IMR-90 (cell line): ENCODE results near the gene PCSK2. TPM values are rescaled to one million over a fixed set of nuclear protein-coding genes. Genes with fewer than 3 reads are reported as not detected.
A peak's percentile ranks its signal among the peaks of the same experiment; 100 is the strongest.

Experiments used
- ATAC-seq: fragments of 200-7000 bp; cut with Tn5 transposase; 2 replicates; pipeline ENCODE4 v1.9.1; 2020; ENCODE audit warnings: low read depth, mild to moderate bottlenecking, moderate library complexity
- BruUV-seq: library from RNA; stranded (reverse); fragments of 400-500 nt; replicated peaks from 2 replicates; lab custom pipeline; 2021; lab: Mats Ljungman, UMichigan
- CTCF ChIA-PET: fragments of 300-600 bp; formaldehyde crosslinking; extraction: SDS; loops from one replicate; lab custom pipeline; 2021; ENCODE audit warnings: antibody characterized with exemption; lab: Yijun Ruan, JAX
- POLR2A ChIA-PET: fragments of 300-600 bp; sonication (Branson Sonifier 250); formaldehyde crosslinking; loops from one replicate; lab custom pipeline; 2022; ENCODE audit warnings: antibody characterized with exemption; ENCODE audit not compliant: unreplicated experiment; lab: Charles Lee
- DNase-seq: peaks from one replicate; pipeline ENCODE4 v3.0.0; 2013
- H2AFZ ChIP-seq: replicated peaks from 2 replicates; pipeline ENCODE3; 2013; ENCODE audit warnings: low read length, mild to moderate bottlenecking; ENCODE audit not compliant: poor library complexity
- H2AK5ac ChIP-seq: 2 replicates; pipeline ENCODE4 v1.6.1; 2013; ENCODE audit warnings: low read depth, low read length, inconsistent platforms
- H2AK9ac ChIP-seq: replicated peaks from 2 replicates; pipeline ENCODE3; 2013; ENCODE audit warnings: mild to moderate bottlenecking, low read depth, low read length, moderate library complexity; ENCODE audit not compliant: poor library complexity
- H2BK120ac ChIP-seq: 2 replicates; pipeline ENCODE4 v1.6.1; 2013; ENCODE audit warnings: low read depth, low read length, inconsistent platforms
- H2BK15ac ChIP-seq: 3 replicates; pipeline ENCODE4 v1.6.1; 2013; ENCODE audit warnings: low read depth, low read length, inconsistent platforms
- H2BK20ac ChIP-seq: 2 replicates; pipeline ENCODE4 v1.6.1; 2013; ENCODE audit warnings: low read depth, mild to moderate bottlenecking, inconsistent platforms, low read length, moderate library complexity
- H2BK5ac ChIP-seq: 2 replicates; pipeline ENCODE4 v1.6.1; 2013; ENCODE audit warnings: mild to moderate bottlenecking, low read depth, low read length, inconsistent platforms; ENCODE audit not compliant: poor library complexity, severe bottlenecking
- H3K14ac ChIP-seq: replicated peaks from 2 replicates; pipeline ENCODE4 v1.6.1; 2013; ENCODE audit warnings: low read depth, low read length, inconsistent platforms
- H3K18ac ChIP-seq: 2 replicates; pipeline ENCODE4 v1.6.1; 2013; ENCODE audit warnings: low read depth, low read length, control low read depth
- H3K23ac ChIP-seq: 2 replicates; pipeline ENCODE4 v1.6.1; 2013; ENCODE audit warnings: low read depth, low read length, inconsistent platforms
- H3K27ac ChIP-seq: 2 replicates; pipeline ENCODE4 v1.5.1; 2013; ENCODE audit warnings: mild to moderate bottlenecking, control low read depth, low read length; ENCODE audit not compliant: insufficient read depth
- H3K27me3 ChIP-seq: 2 replicates; pipeline ENCODE4 v1.6.1; 2013; ENCODE audit warnings: low read length; ENCODE audit not compliant: control insufficient read depth, insufficient read depth
- H3K36me3 ChIP-seq: 2 replicates; pipeline ENCODE4 v1.6.1; 2013; ENCODE audit warnings: low read length, mixed read lengths; ENCODE audit not compliant: control insufficient read depth, insufficient read depth
- H3K4ac ChIP-seq: 2 replicates; pipeline ENCODE4 v1.6.1; 2013; ENCODE audit warnings: low read depth, low read length, inconsistent platforms
- H3K4me1 ChIP-seq: 2 replicates; pipeline ENCODE4 v1.6.1; 2013; ENCODE audit warnings: low read length, mixed read lengths; ENCODE audit not compliant: control insufficient read depth, insufficient read depth
- H3K4me2 ChIP-seq: 2 replicates; pipeline ENCODE4 v1.6.1; 2013; ENCODE audit warnings: low read depth, mild to moderate bottlenecking, control low read depth, low read length, moderate library complexity
- H3K4me3 ChIP-seq: 2 replicates; pipeline ENCODE4 v1.5.1; 2013; ENCODE audit warnings: low read depth, mild to moderate bottlenecking, control low read depth, low read length, moderate library complexity; ENCODE audit not compliant: insufficient read depth
- H3K56ac ChIP-seq: 2 replicates; pipeline ENCODE4 v1.6.1; 2013; ENCODE audit warnings: low read length, inconsistent platforms; ENCODE audit not compliant: insufficient read depth; ENCODE audit errors: extremely low read depth
- H3K79me1 ChIP-seq, 2 experiments: 2 replicates each; pipeline ENCODE4 v1.6.1; 2013; ENCODE audit warnings: low read length in 2 of 2, inconsistent platforms in 1 of 2, low read depth in 1 of 2
- H3K9ac ChIP-seq: 2 replicates; pipeline ENCODE4 v1.6.1; 2013; ENCODE audit warnings: low read depth, low read length, control low read depth
- H3K9me1 ChIP-seq: 2 replicates; pipeline ENCODE4 v1.6.1; 2013; ENCODE audit warnings: low read length, inconsistent platforms; ENCODE audit not compliant: insufficient read depth
- H3K9me3 ChIP-seq: 2 replicates; pipeline ENCODE4 v1.6.1; 2013; ENCODE audit warnings: low read length; ENCODE audit not compliant: control insufficient read depth, insufficient read depth
- H4K20me1 ChIP-seq: 2 replicates; pipeline ENCODE4 v1.6.1; 2013; ENCODE audit warnings: low read length, inconsistent platforms; ENCODE audit not compliant: insufficient read depth
- H4K5ac ChIP-seq: 2 replicates; pipeline ENCODE4 v1.6.1; 2013; ENCODE audit warnings: mild to moderate bottlenecking, low read depth, low read length, control low read depth
- H4K8ac ChIP-seq, 2 experiments: 2 replicates each; pipeline ENCODE4 v1.6.1; 2013; ENCODE audit warnings: low read depth in 2 of 2, low read length in 2 of 2, control low read depth in 1 of 2, inconsistent platforms in 1 of 2
- H4K91ac ChIP-seq: 2 replicates; pipeline ENCODE4 v1.6.1; 2013; ENCODE audit warnings: low read depth, low read length, inconsistent platforms; ENCODE audit not compliant: insufficient read depth
- BHLHE40 ChIP-seq: fragments of 150-350 bp; IDR thresholded peaks from 2 replicates; pipeline ENCODE4 v1.6.1; 2016; ENCODE audit warnings: mild to moderate bottlenecking, low read depth, low read length
- CEBPB ChIP-seq: IDR thresholded peaks from 2 replicates; pipeline ENCODE4 v1.6.1; 2012; ENCODE audit warnings: low read depth, low read length, improper control_type of control experiment
- CHD1 ChIP-seq: IDR thresholded peaks from 2 replicates; pipeline ENCODE4 v1.6.1; 2012; ENCODE audit warnings: low read depth, low read length, improper control_type of control experiment
- CTCF ChIP-seq: conservative IDR thresholded peaks from 2 replicates; pipeline ENCODE4 v1.5.1; 2012; ENCODE audit warnings: mild to moderate bottlenecking, low read depth, low read length, improper control_type of control experiment
- ELK1 ChIP-seq: fragments of 150-350 bp; IDR thresholded peaks from 2 replicates; pipeline ENCODE4 v1.6.1; 2016; ENCODE audit warnings: low read depth, mild to moderate bottlenecking, low read length, moderate library complexity, borderline replicate concordance
- FOS ChIP-seq: fragments of 150-350 bp; IDR thresholded peaks from 2 replicates; pipeline ENCODE4 v1.6.1; 2016; ENCODE audit warnings: low read depth, low read length
- MAFK ChIP-seq: IDR thresholded peaks from 2 replicates; pipeline ENCODE4 v1.6.1; 2012; ENCODE audit warnings: low read depth, low read length, improper control_type of control experiment
- MAZ ChIP-seq: IDR thresholded peaks from 2 replicates; pipeline ENCODE4 v1.6.1; 2012; ENCODE audit warnings: low read depth, mild to moderate bottlenecking, low read length, improper control_type of control experiment, moderate library complexity, borderline replicate concordance
- MXI1 ChIP-seq: IDR thresholded peaks from 2 replicates; pipeline ENCODE4 v1.6.1; 2012; ENCODE audit warnings: low read depth, mild to moderate bottlenecking, low read length, moderate library complexity, borderline replicate concordance
- NFE2L2 ChIP-seq: fragments of 150-350 bp; IDR thresholded peaks from 2 replicates; pipeline ENCODE4 v1.6.1; 2016; ENCODE audit warnings: low read depth, mild to moderate bottlenecking, low read length
- POLR2A ChIP-seq: IDR thresholded peaks from 2 replicates; pipeline ENCODE4 v1.6.1; 2012; ENCODE audit warnings: mild to moderate bottlenecking, low read depth, low read length
- RAD21 ChIP-seq: IDR thresholded peaks from 2 replicates; pipeline ENCODE4 v1.6.1; 2012; ENCODE audit warnings: low read length, improper control_type of control experiment
- RCOR1 ChIP-seq: IDR thresholded peaks from 2 replicates; pipeline ENCODE4 v1.6.1; 2012; ENCODE audit warnings: mild to moderate bottlenecking, low read length, improper control_type of control experiment; ENCODE audit not compliant: insufficient replicate concordance
- RFX5 ChIP-seq: IDR thresholded peaks from 2 replicates; pipeline ENCODE4 v1.8.0; 2012; ENCODE audit warnings: low read depth, mild to moderate bottlenecking, low read length, moderate library complexity
- SMC3 ChIP-seq: fragments of 150-350 bp; IDR thresholded peaks from 2 replicates; pipeline ENCODE4 v1.6.1; 2016; ENCODE audit warnings: low read depth, mild to moderate bottlenecking, antibody characterized with exemption, low read length, moderate library complexity
- USF2 ChIP-seq: fragments of 150-350 bp; IDR thresholded peaks from 2 replicates; pipeline ENCODE4 v1.6.1; 2017; ENCODE audit warnings: mild to moderate bottlenecking, antibody characterized with exemption, low read length, low read depth
- whole genome bisulfite sequencing, 2 experiments: methylation state at CpG; one replicate each; pipeline versions ENCODE4 v1.1.5 to v1.1.7; 2013; ENCODE audit warnings: missing lambda C conversion rate in 2 of 2; ENCODE audit not compliant: insufficient read length in 1 of 2; ENCODE audit errors: extremely low coverage in 2 of 2; 5-methylcytosine and 5-hydroxymethylcytosine counted together
- dilution Hi-C: fragments of 300-500 bp; cut with HindIII; formaldehyde crosslinking; loops from one replicate; pipeline ENCODE4 v1.14.3; 2018; ENCODE audit warnings: low sequenced_read_pairs; ENCODE audit not compliant: unreplicated experiment
- in situ Hi-C: fragments of 300-500 bp; cut with MboI; formaldehyde crosslinking; loops from 3 replicates; pipeline ENCODE4 v1.14.3; 2019; ENCODE audit warnings: low sequenced_read_pairs, inconsistent platforms, mixed read lengths
- intact Hi-C: fragments of 100-400 bp; cut with micrococcal nuclease; formaldehyde crosslinking; loops from 2 replicates; pipeline ENCODE4 v1.10.0; 2022
- polyA plus RNA-seq, 3 experiments: library from polyadenylated mRNA; depleted of rRNA; stranded (reverse); fragments of >200 nt; gene quantifications; 2 replicates each; pipeline ENCODE4 v1.2.3, GENCODE V29; 2012; ENCODE audit warnings: low replicate concordance in 1 of 3
- total RNA-seq: library from RNA; depleted of rRNA; stranded (reverse); fragments of >200 nt; gene quantifications from 2 replicates; pipeline ENCODE4 v1.2.3, GENCODE V29; 2012

The PCSK2 gene
- total and polyA plus RNA-seq, 2 of the 4 experiments (the other 2 are of a cell fraction): not detected

- no peak overlapping the region for H3K18ac ChIP-seq
- no peak overlapping the region for H3K9ac ChIP-seq
- no peak overlapping the region for H3K14ac ChIP-seq
- BruUV-seq: no TSS peak
- H2AK9ac ChIP-seq: no peak overlapping the region
- no peak overlapping the region for H2BK5ac ChIP-seq
- H3K23ac ChIP-seq: no peak overlapping the region; the same call in 1 of the 2 replicates
- 0 out of 2 replicates have a peak overlapping the region, but pooled peaks have one; percentile 16 for H3K4me2 ChIP-seq
- 100% methylated on average over 4 of the region's 7 CpGs; no CpG with 5 or more reads in 1 of the 2 experiments for WGBS, 2 experiments
- 0 out of 2 replicates have a peak, but pooled peaks cover 1% of the 10 kb centered on the region for H3K27me3 ChIP-seq
- ATAC-seq (no peak), DNase-seq (no peak)
- no peak overlapping the region for H4K5ac ChIP-seq
- H4K20me1 ChIP-seq: no peaks in the 10 kb centered on the region
- no peak overlapping the region for H3K4me3 ChIP-seq
- no peaks in the 10 kb centered on the region for H3K79me1 ChIP-seq
- in situ Hi-C loops (no loop called here), intact Hi-C loops (loop anchor here (10.0 kb wide), 1 partner anchor 405 kb away; no protein-coding TSS in a partner anchor), dilution Hi-C loops (no loop called here)
- H3K4ac ChIP-seq: no peak overlapping the region
- H3K9me3 ChIP-seq: no peaks in the 10 kb centered on the region
- CTCF ChIA-PET: no interaction called here
- no peak for TF ChIP-seq ELK1
- no peak for TF ChIP-seq RFX5
- TF ChIP-seq USF2: no peak
- no peak for TF ChIP-seq MAZ
- TF ChIP-seq FOS: no peak
- no peak for TF ChIP-seq MAFK
- no peak for TF ChIP-seq CEBPB
- no peak for TF ChIP-seq RCOR1
- TF ChIP-seq MXI1: no peak
- no peak for TF ChIP-seq BHLHE40
- TF ChIP-seq POLR2A: no peak
- no peak for TF ChIP-seq RAD21
- TF ChIP-seq CTCF: no peak
- no peak for TF ChIP-seq NFE2L2
- TF ChIP-seq SMC3: no peak
- TF ChIP-seq CHD1: no peak
- no peak overlapping the region for H2AFZ ChIP-seq
- no peak overlapping the region for H4K8ac ChIP-seq
- 0 out of 2 replicates have a peak, but pooled peaks cover 2% of the 10 kb centered on the region for H3K4me1 ChIP-seq
- no peak overlapping the region for H3K56ac ChIP-seq
- no peak overlapping the region for H3K27ac ChIP-seq
- POLR2A ChIA-PET: no interaction called here
- H2BK20ac ChIP-seq: no peak overlapping the region
- no peak overlapping the region for H2AK5ac ChIP-seq
- no peak overlapping the region for H2BK15ac ChIP-seq
- no peaks in the 10 kb centered on the region; the same call in 1 of the 2 replicates for H3K9me1 ChIP-seq
- H2BK120ac ChIP-seq: no peak overlapping the region
- H4K91ac ChIP-seq: no peak overlapping the region
- H3K36me3 ChIP-seq: no peaks in the 10 kb centered on the region
Measured at GRCh38 chr20:17530153-17530552, 303.3 kb downstream of the PCSK2 start.
